IMR-90 (cell line): Measurements from ENCODE around the gene ZNF445. TPM values are rescaled to one million over a fixed set of nuclear protein-coding genes. Genes with fewer than 3 reads are reported as not detected.

Source experiments
- ATAC-seq: fragments of 200-7000 bp; cut with Tn5 transposase; 2 replicates; pipeline ENCODE4 v1.9.1; 2020; ENCODE audit warnings: low read depth, mild to moderate bottlenecking, moderate library complexity
- BruUV-seq: library from RNA; stranded (reverse); fragments of 400-500 nt; replicated peaks from 2 replicates; lab custom pipeline; 2021; lab: Mats Ljungman, UMichigan
- CTCF ChIA-PET: fragments of 300-600 bp; formaldehyde crosslinking; extraction: SDS; loops from one replicate; lab custom pipeline; 2021; ENCODE audit warnings: antibody characterized with exemption; lab: Yijun Ruan, JAX
- POLR2A ChIA-PET: fragments of 300-600 bp; sonication (Branson Sonifier 250); formaldehyde crosslinking; loops from one replicate; lab custom pipeline; 2022; ENCODE audit warnings: antibody characterized with exemption; ENCODE audit not compliant: unreplicated experiment; lab: Charles Lee
- DNase-seq: peaks from one replicate; pipeline ENCODE4 v3.0.0; 2013
- H2AFZ ChIP-seq: replicated peaks from 2 replicates; pipeline ENCODE3; 2013; ENCODE audit warnings: low read length, mild to moderate bottlenecking; ENCODE audit not compliant: poor library complexity
- H2AK5ac ChIP-seq: 2 replicates; pipeline ENCODE4 v1.6.1; 2013; ENCODE audit warnings: low read depth, low read length, inconsistent platforms
- H2AK9ac ChIP-seq: replicated peaks from 2 replicates; pipeline ENCODE3; 2013; ENCODE audit warnings: mild to moderate bottlenecking, low read depth, low read length, moderate library complexity; ENCODE audit not compliant: poor library complexity
- H2BK120ac ChIP-seq: 2 replicates; pipeline ENCODE4 v1.6.1; 2013; ENCODE audit warnings: low read depth, low read length, inconsistent platforms
- H2BK15ac ChIP-seq: 3 replicates; pipeline ENCODE4 v1.6.1; 2013; ENCODE audit warnings: low read depth, low read length, inconsistent platforms
- H2BK20ac ChIP-seq: 2 replicates; pipeline ENCODE4 v1.6.1; 2013; ENCODE audit warnings: low read depth, mild to moderate bottlenecking, inconsistent platforms, low read length, moderate library complexity
- H2BK5ac ChIP-seq: 2 replicates; pipeline ENCODE4 v1.6.1; 2013; ENCODE audit warnings: mild to moderate bottlenecking, low read depth, low read length, inconsistent platforms; ENCODE audit not compliant: poor library complexity, severe bottlenecking
- H3K14ac ChIP-seq: replicated peaks from 2 replicates; pipeline ENCODE4 v1.6.1; 2013; ENCODE audit warnings: low read depth, low read length, inconsistent platforms
- H3K18ac ChIP-seq: 2 replicates; pipeline ENCODE4 v1.6.1; 2013; ENCODE audit warnings: low read depth, low read length, control low read depth
- H3K23ac ChIP-seq: 2 replicates; pipeline ENCODE4 v1.6.1; 2013; ENCODE audit warnings: low read depth, low read length, inconsistent platforms
- H3K27ac ChIP-seq: 2 replicates; pipeline ENCODE4 v1.5.1; 2013; ENCODE audit warnings: mild to moderate bottlenecking, control low read depth, low read length; ENCODE audit not compliant: insufficient read depth
- H3K27me3 ChIP-seq: 2 replicates; pipeline ENCODE4 v1.6.1; 2013; ENCODE audit warnings: low read length; ENCODE audit not compliant: control insufficient read depth, insufficient read depth
- H3K36me3 ChIP-seq: 2 replicates; pipeline ENCODE4 v1.6.1; 2013; ENCODE audit warnings: low read length, mixed read lengths; ENCODE audit not compliant: control insufficient read depth, insufficient read depth
- H3K4ac ChIP-seq: 2 replicates; pipeline ENCODE4 v1.6.1; 2013; ENCODE audit warnings: low read depth, low read length, inconsistent platforms
- H3K4me1 ChIP-seq: 2 replicates; pipeline ENCODE4 v1.6.1; 2013; ENCODE audit warnings: low read length, mixed read lengths; ENCODE audit not compliant: control insufficient read depth, insufficient read depth
- H3K4me2 ChIP-seq: 2 replicates; pipeline ENCODE4 v1.6.1; 2013; ENCODE audit warnings: low read depth, mild to moderate bottlenecking, control low read depth, low read length, moderate library complexity
- H3K4me3 ChIP-seq: 2 replicates; pipeline ENCODE4 v1.5.1; 2013; ENCODE audit warnings: low read depth, mild to moderate bottlenecking, control low read depth, low read length, moderate library complexity; ENCODE audit not compliant: insufficient read depth
- H3K56ac ChIP-seq: 2 replicates; pipeline ENCODE4 v1.6.1; 2013; ENCODE audit warnings: low read length, inconsistent platforms; ENCODE audit not compliant: insufficient read depth; ENCODE audit errors: extremely low read depth
- H3K79me1 ChIP-seq, 2 experiments: 2 replicates each; pipeline ENCODE4 v1.6.1; 2013; ENCODE audit warnings: low read length in 2 of 2, inconsistent platforms in 1 of 2, low read depth in 1 of 2
- H3K9ac ChIP-seq: 2 replicates; pipeline ENCODE4 v1.6.1; 2013; ENCODE audit warnings: low read depth, low read length, control low read depth
- H3K9me1 ChIP-seq: 2 replicates; pipeline ENCODE4 v1.6.1; 2013; ENCODE audit warnings: low read length, inconsistent platforms; ENCODE audit not compliant: insufficient read depth
- H3K9me3 ChIP-seq: 2 replicates; pipeline ENCODE4 v1.6.1; 2013; ENCODE audit warnings: low read length; ENCODE audit not compliant: control insufficient read depth, insufficient read depth
- H4K20me1 ChIP-seq: 2 replicates; pipeline ENCODE4 v1.6.1; 2013; ENCODE audit warnings: low read length, inconsistent platforms; ENCODE audit not compliant: insufficient read depth
- H4K5ac ChIP-seq: 2 replicates; pipeline ENCODE4 v1.6.1; 2013; ENCODE audit warnings: mild to moderate bottlenecking, low read depth, low read length, control low read depth
- H4K8ac ChIP-seq, 2 experiments: 2 replicates each; pipeline ENCODE4 v1.6.1; 2013; ENCODE audit warnings: low read depth in 2 of 2, low read length in 2 of 2, control low read depth in 1 of 2, inconsistent platforms in 1 of 2
- H4K91ac ChIP-seq: 2 replicates; pipeline ENCODE4 v1.6.1; 2013; ENCODE audit warnings: low read depth, low read length, inconsistent platforms; ENCODE audit not compliant: insufficient read depth
- BHLHE40 ChIP-seq: fragments of 150-350 bp; IDR thresholded peaks from 2 replicates; pipeline ENCODE4 v1.6.1; 2016; ENCODE audit warnings: mild to moderate bottlenecking, low read depth, low read length
- CEBPB ChIP-seq: IDR thresholded peaks from 2 replicates; pipeline ENCODE4 v1.6.1; 2012; ENCODE audit warnings: low read depth, low read length, improper control_type of control experiment
- FOS ChIP-seq: fragments of 150-350 bp; IDR thresholded peaks from 2 replicates; pipeline ENCODE4 v1.6.1; 2016; ENCODE audit warnings: low read depth, low read length
- MAFK ChIP-seq: IDR thresholded peaks from 2 replicates; pipeline ENCODE4 v1.6.1; 2012; ENCODE audit warnings: low read depth, low read length, improper control_type of control experiment
- MXI1 ChIP-seq: IDR thresholded peaks from 2 replicates; pipeline ENCODE4 v1.6.1; 2012; ENCODE audit warnings: low read depth, mild to moderate bottlenecking, low read length, moderate library complexity, borderline replicate concordance
- POLR2A ChIP-seq: IDR thresholded peaks from 2 replicates; pipeline ENCODE4 v1.6.1; 2012; ENCODE audit warnings: mild to moderate bottlenecking, low read depth, low read length
- RAD21 ChIP-seq: IDR thresholded peaks from 2 replicates; pipeline ENCODE4 v1.6.1; 2012; ENCODE audit warnings: low read length, improper control_type of control experiment
- RCOR1 ChIP-seq: IDR thresholded peaks from 2 replicates; pipeline ENCODE4 v1.6.1; 2012; ENCODE audit warnings: mild to moderate bottlenecking, low read length, improper control_type of control experiment; ENCODE audit not compliant: insufficient replicate concordance
- WGBS, 2 experiments: methylation state at CpG; one replicate each; pipeline versions ENCODE4 v1.1.5 to v1.1.7; 2013; ENCODE audit warnings: missing lambda C conversion rate in 2 of 2; ENCODE audit not compliant: insufficient read length in 1 of 2; ENCODE audit errors: extremely low coverage in 2 of 2; 5-methylcytosine and 5-hydroxymethylcytosine counted together
- dilution Hi-C: fragments of 300-500 bp; cut with HindIII; formaldehyde crosslinking; loops from one replicate; pipeline ENCODE4 v1.14.3; 2018; ENCODE audit warnings: low sequenced_read_pairs; ENCODE audit not compliant: unreplicated experiment
- in situ Hi-C: fragments of 300-500 bp; cut with MboI; formaldehyde crosslinking; loops from 3 replicates; pipeline ENCODE4 v1.14.3; 2019; ENCODE audit warnings: low sequenced_read_pairs, inconsistent platforms, mixed read lengths
- intact Hi-C: fragments of 100-400 bp; cut with micrococcal nuclease; formaldehyde crosslinking; loops from 2 replicates; pipeline ENCODE4 v1.10.0; 2022
- polyA plus RNA-seq, 3 experiments: library from polyadenylated mRNA; depleted of rRNA; stranded (reverse); fragments of >200 nt; gene quantifications; 2 replicates each; pipeline ENCODE4 v1.2.3, GENCODE V29; 2012; ENCODE audit warnings: low replicate concordance in 1 of 3
- total RNA-seq: library from RNA; depleted of rRNA; stranded (reverse); fragments of >200 nt; gene quantifications from 2 replicates; pipeline ENCODE4 v1.2.3, GENCODE V29; 2012
- TF ChIP-seq, protein P1 (sequence below): fragments of 150-350 bp; IDR thresholded peaks from 2 replicates; pipeline ENCODE4 v1.6.1; 2016; ENCODE audit warnings: low read depth, mild to moderate bottlenecking, low read length, moderate library complexity, borderline replicate concordance

ZNF445 gene
- total and polyA plus RNA-seq, 2 of the 4 experiments (the other 2 are of a cell fraction), result 3.3 to 6.3 TPM

DNA sequence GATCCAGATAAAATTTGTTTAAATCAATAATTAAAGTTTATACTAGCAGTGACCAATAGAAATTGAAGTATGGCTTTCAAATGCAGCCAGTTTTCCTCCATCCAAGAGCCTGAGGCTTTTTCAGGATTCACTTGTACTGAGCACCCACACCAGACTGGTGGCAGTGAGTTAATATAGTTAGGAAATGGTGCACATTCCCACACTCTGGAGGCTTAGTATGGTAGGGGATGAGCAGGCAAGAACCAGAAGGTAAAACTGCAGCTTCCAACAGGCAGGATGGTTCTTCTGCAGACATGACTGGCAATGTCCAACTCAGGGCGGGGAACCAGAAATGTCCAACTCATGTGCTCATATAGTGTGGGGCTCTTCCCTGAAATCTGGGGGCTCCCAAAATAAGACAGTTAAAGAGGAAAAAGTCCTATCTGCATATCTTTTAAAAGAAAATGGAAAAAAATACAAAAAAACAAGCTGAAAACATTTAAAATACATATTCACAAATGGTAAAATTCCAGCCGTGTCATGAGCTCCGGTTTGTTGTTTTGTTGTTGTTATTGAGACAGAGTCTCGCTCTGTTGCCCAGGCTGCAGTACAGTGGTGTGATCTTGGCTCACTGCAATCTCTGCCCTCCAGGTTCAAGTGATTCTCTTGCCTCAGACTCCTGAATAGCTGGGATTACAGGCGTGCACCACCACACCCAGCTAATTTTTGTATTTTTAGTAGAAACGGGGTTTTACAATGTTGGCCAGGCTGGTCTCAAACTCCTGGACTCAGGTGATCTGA, 18.4 kb upstream of the ZNF445 start:
- no peak overlapping the region for H3K18ac ChIP-seq
- no peak overlapping the region for H3K14ac ChIP-seq
- BruUV-seq, result no TSS peak
- H3K9me3 ChIP-seq, result peaks cover 39% of the 10 kb centered on the region
- H4K20me1 ChIP-seq, result no peaks in the 10 kb centered on the region
- no peak overlapping the region for H2AK5ac ChIP-seq
- no peak overlapping the region for H3K23ac ChIP-seq
- H4K5ac ChIP-seq, result no peak overlapping the region
- TF ChIP-seq, protein P1, sequence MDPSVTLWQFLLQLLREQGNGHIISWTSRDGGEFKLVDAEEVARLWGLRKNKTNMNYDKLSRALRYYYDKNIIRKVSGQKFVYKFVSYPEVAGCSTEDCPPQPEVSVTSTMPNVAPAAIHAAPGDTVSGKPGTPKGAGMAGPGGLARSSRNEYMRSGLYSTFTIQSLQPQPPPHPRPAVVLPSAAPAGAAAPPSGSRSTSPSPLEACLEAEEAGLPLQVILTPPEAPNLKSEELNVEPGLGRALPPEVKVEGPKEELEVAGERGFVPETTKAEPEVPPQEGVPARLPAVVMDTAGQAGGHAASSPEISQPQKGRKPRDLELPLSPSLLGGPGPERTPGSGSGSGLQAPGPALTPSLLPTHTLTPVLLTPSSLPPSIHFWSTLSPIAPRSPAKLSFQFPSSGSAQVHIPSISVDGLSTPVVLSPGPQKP, result no peak
- TF ChIP-seq RAD21, result no peak
- TF ChIP-seq MXI1, result no peak
- TF ChIP-seq POLR2A, result no peak
- no peak for TF ChIP-seq MAFK
- no peak for TF ChIP-seq FOS
- no peak for TF ChIP-seq BHLHE40
- TF ChIP-seq CEBPB, result no peak
- no peak for TF ChIP-seq RCOR1
- H3K4me1 ChIP-seq, result no peaks in the 10 kb centered on the region
- ChIA-PET POLR2A (no interaction called here), CTCF (no interaction called here)
- H4K8ac ChIP-seq, result no peak overlapping the region
- WGBS, 2 experiments, result 100% methylated on average over 2 of the region's 6 CpGs; no CpG with 5 or more reads in 1 of the 2 experiments
- DNase-seq, result no peak
- H3K9me1 ChIP-seq, result no peaks in the 10 kb centered on the region
- no peak overlapping the region for H2BK120ac ChIP-seq
- H3K4me2 ChIP-seq, result no peak overlapping the region
- intact Hi-C loops (no loop called here), in situ Hi-C loops (no loop called here), dilution Hi-C loops (no loop called here)
- H2BK15ac ChIP-seq, result no peak overlapping the region
- peaks cover 0 to 3% of the 10 kb centered on the region in 2 experiments; a peak in 1 of 4 replicates for H3K79me1 ChIP-seq
- no peak for ATAC-seq
- H2AK9ac ChIP-seq, result no peak overlapping the region
- H3K36me3 ChIP-seq, result peaks cover 8% of the 10 kb centered on the region
- no peak overlapping the region for H2BK5ac ChIP-seq
- H2BK20ac ChIP-seq, result no peak overlapping the region
- H3K4me3 ChIP-seq, result no peak overlapping the region
- no peaks in the 10 kb centered on the region for H3K27me3 ChIP-seq
- no peak overlapping the region for H4K91ac ChIP-seq
- no peak overlapping the region for H3K56ac ChIP-seq
- no peak overlapping the region for H3K27ac ChIP-seq
- H3K4ac ChIP-seq, result no peak overlapping the region
- H3K9ac ChIP-seq, result no peak overlapping the region
- H2AFZ ChIP-seq, result no peak overlapping the region
